ENCODE results near the gene FKBP14.

Gene FKBP14

DNA sequence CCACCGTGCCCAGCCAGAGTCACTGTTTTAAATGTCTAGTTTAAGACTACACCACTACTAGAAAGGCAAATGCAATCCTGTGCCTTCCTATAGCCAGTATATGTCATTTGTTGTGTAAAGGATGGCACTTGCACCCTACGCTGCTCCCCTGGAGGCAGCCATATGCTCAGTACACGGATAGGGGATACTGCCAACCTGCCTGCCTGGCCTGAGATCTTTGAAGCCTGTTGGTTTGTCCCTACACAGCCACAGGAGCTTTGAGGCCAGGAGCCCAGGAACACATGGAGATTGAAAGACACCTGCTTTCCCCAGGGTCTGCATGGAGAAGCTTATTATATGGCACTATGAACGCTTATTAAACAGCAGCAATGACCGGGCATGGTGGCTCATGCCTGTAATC lies 34.6 kb downstream of the FKBP14 start:
- DNase-seq (ENCODE audit: extremely low read depth in 1 of 2, low read depth in 1 of 2) = no peak

- DNase-seq (ENCODE audit: extremely low read depth in 1 of 2, low read depth in 1 of 2) = no peak
Observed at GRCh38 chr7:29990931-29991330, 35.6 kb downstream of the FKBP14 start.

GRCh38 chr7:29989257-29989995 lies 37.1 kb downstream of the FKBP14 start, which contains the start of gene SCRN1:
Gene SCRN1 (minus strand): TSS chr7:29989801. CDS start chr7:29969067, 20,734 bp downstream.
- DNase-seq (ENCODE audit: extremely low read depth in 1 of 2, low read depth in 1 of 2) = no peak

DNA sequence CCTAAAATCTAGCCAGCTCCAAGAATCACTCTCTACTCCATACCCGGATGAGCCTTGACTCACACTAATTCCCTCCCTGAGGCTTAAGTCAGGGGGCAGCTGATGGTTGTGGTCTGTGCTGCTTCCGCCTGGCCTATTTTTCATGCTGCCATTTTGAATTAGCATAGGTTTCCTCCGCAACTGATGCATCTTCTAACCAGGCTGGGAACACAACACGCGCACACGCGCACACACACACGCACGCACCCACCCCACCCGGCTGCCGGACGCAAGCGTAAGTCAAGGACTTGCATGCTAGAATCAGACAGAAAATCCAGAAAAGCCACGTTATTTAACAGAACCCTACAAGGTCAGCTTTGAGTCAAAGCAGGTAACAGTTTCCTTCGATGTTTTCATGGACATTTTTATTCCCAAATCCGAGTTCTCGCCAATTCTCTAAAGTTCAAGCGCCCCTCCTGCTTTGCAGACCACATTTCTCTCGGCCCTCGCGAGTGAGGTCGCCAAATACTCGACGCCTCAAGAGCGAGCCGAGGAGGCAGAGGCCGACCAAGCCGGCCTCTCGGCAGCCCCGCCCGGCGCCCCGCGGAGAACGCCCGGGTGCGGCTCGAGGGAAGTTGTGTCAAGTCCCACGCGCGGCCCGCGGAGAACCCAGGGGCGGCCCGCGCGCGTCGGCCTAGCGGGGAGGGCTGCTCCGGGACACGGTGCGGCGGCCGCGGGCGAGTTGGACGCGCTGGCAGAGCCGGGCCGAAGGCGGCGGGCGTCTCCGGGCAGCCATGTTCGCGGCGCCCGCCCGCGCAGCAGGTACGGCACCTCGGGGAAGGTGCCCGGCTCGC lies 37.9 kb downstream of the FKBP14 start:
- DNase-seq (ENCODE audit: extremely low read depth in 1 of 2, low read depth in 1 of 2) = no peak

GRCh38 chr7:29987811-29988317 lies 38.6 kb downstream of the FKBP14 start:
- no peak for DNase-seq (ENCODE audit: extremely low read depth in 1 of 2, low read depth in 1 of 2)

GRCh38 chr7:29987083-29987482 lies 39.4 kb downstream of the FKBP14 start:
- DNase-seq (ENCODE audit: extremely low read depth in 1 of 2, low read depth in 1 of 2) = no peak

DNA sequence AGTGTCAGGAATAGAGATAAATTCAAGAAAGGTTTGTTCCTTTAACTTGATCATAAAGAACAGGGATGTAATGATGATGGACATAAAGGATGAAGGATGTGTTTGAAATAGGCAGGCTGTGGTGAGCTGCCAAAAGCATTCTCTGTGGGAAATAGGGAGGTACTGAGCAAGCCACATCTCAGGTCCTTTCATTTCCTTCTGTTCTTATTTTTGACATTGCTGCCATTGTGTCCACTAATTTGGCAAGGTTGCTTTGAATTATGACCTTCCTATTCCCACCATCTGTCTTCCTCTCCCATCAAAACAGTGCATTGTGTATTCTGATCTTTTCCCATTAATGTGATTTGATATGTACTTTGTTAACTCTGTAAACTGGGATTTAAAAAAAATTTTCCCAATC lies 46.4 kb downstream of the FKBP14 start:
- DNase-seq (ENCODE audit: extremely low read depth in 1 of 2, low read depth in 1 of 2) = no peak

- no peak for DNase-seq (ENCODE audit: extremely low read depth in 1 of 2, low read depth in 1 of 2)
Observed at GRCh38 chr7:29977886-29978651, 48.4 kb downstream of the FKBP14 start.

DNA sequence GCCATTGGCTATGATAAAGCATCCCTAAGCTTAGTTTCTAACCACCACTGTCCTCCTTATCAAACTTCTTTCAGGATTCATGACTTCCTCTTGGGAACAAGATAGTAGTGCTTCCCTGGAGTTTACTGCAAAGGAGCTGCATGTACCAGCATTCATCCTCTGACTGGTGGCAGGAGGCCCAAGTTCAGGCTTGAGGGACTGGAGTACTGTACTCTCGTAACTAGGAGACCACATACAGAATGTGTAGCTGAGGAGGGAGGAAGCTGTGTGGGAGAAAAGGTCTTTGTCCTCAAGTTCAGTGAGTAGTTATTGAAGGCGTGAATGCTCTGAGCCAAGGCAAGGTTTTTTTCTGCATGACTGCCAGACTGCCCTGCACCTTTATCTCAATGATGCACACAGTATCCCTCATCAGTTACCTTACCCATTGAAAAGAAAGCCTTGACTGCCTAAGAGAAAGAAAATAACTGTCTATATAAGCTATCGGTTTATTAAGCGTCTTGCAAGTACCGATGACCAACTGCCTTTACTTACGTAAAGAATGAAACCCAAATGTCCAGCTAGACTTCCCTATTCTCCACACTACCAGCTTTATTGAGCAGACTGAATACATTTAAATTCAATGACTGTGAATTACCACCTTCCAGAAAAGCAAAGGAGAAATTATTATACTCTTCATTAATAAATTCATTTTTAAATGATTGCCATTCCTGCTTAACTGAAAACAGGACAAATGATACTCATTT lies 49.7 kb downstream of the FKBP14 start:
- DNase-seq (ENCODE audit: extremely low read depth in 1 of 2, low read depth in 1 of 2) = no peak

- no peak for DNase-seq (ENCODE audit: extremely low read depth in 1 of 2, low read depth in 1 of 2)
Observed at GRCh38 chr7:29976266-29976665, 50.2 kb downstream of the FKBP14 start.

GRCh38 chr7:29975561-29975960 lies 50.9 kb downstream of the FKBP14 start:
- no peak for DNase-seq (ENCODE audit: extremely low read depth in 1 of 2, low read depth in 1 of 2)

DNA sequence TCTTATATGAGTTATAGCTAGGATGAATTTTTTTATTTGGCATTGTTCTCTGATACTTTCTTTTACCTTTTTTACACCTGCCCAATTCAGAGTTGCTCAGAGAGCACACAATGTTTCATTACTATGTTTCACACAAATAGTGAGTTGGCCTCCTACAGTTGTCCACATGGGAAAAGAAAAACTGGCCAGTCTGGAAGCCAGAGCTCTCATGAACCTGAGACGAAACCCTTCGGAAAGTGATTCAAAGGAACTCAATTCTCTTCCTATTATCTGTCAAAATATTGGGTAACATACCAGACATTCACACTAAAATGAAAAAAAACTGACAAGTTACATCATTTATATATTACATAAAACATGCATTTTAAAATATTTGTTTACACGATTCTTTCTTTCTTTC lies 52.2 kb downstream of the FKBP14 start:
- DNase-seq (ENCODE audit: extremely low read depth in 1 of 2, low read depth in 1 of 2) = no peak

DNA sequence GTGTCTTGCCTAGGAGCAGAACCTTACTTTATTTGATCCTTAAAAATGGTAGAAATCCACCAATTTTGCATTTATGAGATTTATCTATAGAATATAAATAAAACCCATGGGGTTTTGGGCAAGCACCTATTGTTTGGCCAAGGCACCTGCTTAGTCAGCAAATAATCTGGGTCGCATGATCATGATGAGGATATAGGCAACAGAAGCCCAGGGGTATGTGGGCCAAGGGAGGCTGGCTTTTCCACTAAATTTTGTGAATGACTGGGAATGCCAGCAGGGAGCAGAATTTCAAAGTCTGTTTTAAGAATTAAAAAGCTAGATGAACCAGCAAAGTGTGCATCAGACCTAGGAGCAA lies 54.2 kb downstream of the FKBP14 start:
- DNase-seq (ENCODE audit: extremely low read depth in 1 of 2, low read depth in 1 of 2) = no peak

- DNase-seq (ENCODE audit: extremely low read depth in 1 of 2, low read depth in 1 of 2) = no peak
Observed at GRCh38 chr7:29971566-29972314, 54.8 kb downstream of the FKBP14 start.

GRCh38 chr7:29970158-29970557 lies 56.3 kb downstream of the FKBP14 start:
- no peak for DNase-seq (ENCODE audit: extremely low read depth in 1 of 2, low read depth in 1 of 2)

- no peak for DNase-seq (ENCODE audit: extremely low read depth in 1 of 2, low read depth in 1 of 2)
Observed at GRCh38 chr7:29969738-29970137, 56.8 kb downstream of the FKBP14 start.

GRCh38 chr7:29968683-29969395 lies 57.7 kb downstream of the FKBP14 start:
- DNase-seq (ENCODE audit: extremely low read depth in 1 of 2, low read depth in 1 of 2) = no peak

- no peak for DNase-seq (ENCODE audit: extremely low read depth in 1 of 2, low read depth in 1 of 2)
Observed at GRCh38 chr7:29965030-29965429, 61.5 kb downstream of the FKBP14 start.

- DNase-seq (ENCODE audit: extremely low read depth in 1 of 2, low read depth in 1 of 2) = no peak
Observed at GRCh38 chr7:29962035-29962434, 64.5 kb downstream of the FKBP14 start.
